Chondrocyte (in vitro differentiated cells): ENCODE measurements around the gene SIX5. TPM values are rescaled to one million over a fixed set of nuclear protein-coding genes. Genes with fewer than 3 reads are reported as not detected.

Experiments
- DNase-seq: peaks from one replicate; pipeline ENCODE4 v3.0.0; 2021; ENCODE audit warnings: mixed read lengths, low spot score
- H3K27ac Mint-ChIP-seq: one replicate; pipeline ENCODE4 v1.8.0; 2021; ENCODE audit warnings: mild to moderate bottlenecking, moderate library complexity, mixed read lengths; ENCODE audit not compliant: unreplicated experiment
- H3K27me3 Mint-ChIP-seq: 2 replicates; pipeline ENCODE4 v1.8.0; 2021; ENCODE audit warnings: low read depth, mixed read lengths
- H3K36me3 Mint-ChIP-seq: 2 replicates; pipeline ENCODE4 v1.8.0; 2021; ENCODE audit warnings: low read depth, mixed read lengths
- H3K4me1 Mint-ChIP-seq: 2 replicates; pipeline ENCODE4 v1.8.0; 2021; ENCODE audit warnings: low read depth, mild to moderate bottlenecking, mixed read lengths
- H3K4me3 Mint-ChIP-seq: one replicate; pipeline ENCODE4 v1.8.0; 2021; ENCODE audit warnings: mild to moderate bottlenecking, moderate library complexity, mixed read lengths; ENCODE audit not compliant: unreplicated experiment
- H3K9me3 Mint-ChIP-seq: 2 replicates; pipeline ENCODE4 v1.8.0; 2021; ENCODE audit warnings: low read depth, mixed read lengths
- CTCF ChIP-seq: fragments of 200-600 bp; sonication (generic); IDR thresholded peaks from 2 replicates; pipeline ENCODE4 v1.5.0; 2021; ENCODE audit warnings: antibody characterized with exemption, mild to moderate bottlenecking, moderate library complexity
- total RNA-seq: library from RNA; stranded (reverse); gene quantifications from 3 replicates; pipeline ENCODE4 v1.2.1, GENCODE V29; 2021

The SIX5 gene
- total RNA-seq, 1 donor from 2014 or later = 33.0 TPM

- DNase-seq = no peak
- TF ChIP-seq CTCF = no peak
- H3K9me3 Mint-ChIP-seq = no peaks in the 10 kb centered on the region
- peak overlapping the region; percentile 88 for H3K4me3 Mint-ChIP-seq
- H3K4me1 Mint-ChIP-seq = peaks cover 47% of the 10 kb centered on the region
- H3K36me3 Mint-ChIP-seq = peaks cover 26% of the 10 kb centered on the region
- H3K27ac Mint-ChIP-seq = peak overlapping the region; percentile 79
- no peaks in the 10 kb centered on the region for H3K27me3 Mint-ChIP-seq
Measured at GRCh38 chr19:45781214-45782161, 12.4 kb upstream of the SIX5 start.

- TF ChIP-seq CTCF = no peak
- Mint-ChIP-seq H3K27ac (peak overlapping the region; percentile 79), H3K4me3 (peak overlapping the region; percentile 88), H3K36me3 (peaks cover 23% of the 10 kb centered on the region), H3K9me3 (no peaks in the 10 kb centered on the region), H3K4me1 (peaks cover 47% of the 10 kb centered on the region), H3K27me3 (no peaks in the 10 kb centered on the region)
- no peak for DNase-seq
Measured at GRCh38 chr19:45780448-45781213, 11.6 kb upstream of the SIX5 start.

GRCh38 chr19:45780146-45780447 lies 11.0 kb upstream of the SIX5 start:
- peaks cover 47% of the 10 kb centered on the region for H3K4me1 Mint-ChIP-seq
- peak overlapping the region; percentile 88 for H3K4me3 Mint-ChIP-seq
- DNase-seq = no peak
- H3K9me3 Mint-ChIP-seq = no peaks in the 10 kb centered on the region
- peaks cover 23% of the 10 kb centered on the region for H3K36me3 Mint-ChIP-seq
- TF ChIP-seq CTCF = no peak
- no peaks in the 10 kb centered on the region for H3K27me3 Mint-ChIP-seq
- H3K27ac Mint-ChIP-seq = no peak overlapping the region

- no peaks in the 10 kb centered on the region for H3K9me3 Mint-ChIP-seq
- DNase-seq = no peak
- peaks cover 25% of the 10 kb centered on the region for H3K36me3 Mint-ChIP-seq
- peak overlapping the region; percentile 88 for H3K4me3 Mint-ChIP-seq
- H3K27me3 Mint-ChIP-seq = no peaks in the 10 kb centered on the region
- H3K27ac Mint-ChIP-seq = peak overlapping the region; percentile 65
- peak; percentile 53 for TF ChIP-seq CTCF
- peaks cover 43% of the 10 kb centered on the region for H3K4me1 Mint-ChIP-seq
Measured at GRCh38 chr19:45779231-45780145, 10.4 kb upstream of the SIX5 start.
